Activated naive CD4-positive, alpha-beta T cell (primary cell): ENCODE measurements around the gene CLCN3.
"Not testable (repeated sequence)": the region's sequence is repeated elsewhere in the genome, so short reads cannot be mapped to it uniquely, and the experiment has no call there.

Experiments
- DNase-seq, 4 experiments: peaks; one replicate each; lab custom pipeline; 2025; lab: John Stamatoyannopoulos, UW

The CLCN3 gene

DNA sequence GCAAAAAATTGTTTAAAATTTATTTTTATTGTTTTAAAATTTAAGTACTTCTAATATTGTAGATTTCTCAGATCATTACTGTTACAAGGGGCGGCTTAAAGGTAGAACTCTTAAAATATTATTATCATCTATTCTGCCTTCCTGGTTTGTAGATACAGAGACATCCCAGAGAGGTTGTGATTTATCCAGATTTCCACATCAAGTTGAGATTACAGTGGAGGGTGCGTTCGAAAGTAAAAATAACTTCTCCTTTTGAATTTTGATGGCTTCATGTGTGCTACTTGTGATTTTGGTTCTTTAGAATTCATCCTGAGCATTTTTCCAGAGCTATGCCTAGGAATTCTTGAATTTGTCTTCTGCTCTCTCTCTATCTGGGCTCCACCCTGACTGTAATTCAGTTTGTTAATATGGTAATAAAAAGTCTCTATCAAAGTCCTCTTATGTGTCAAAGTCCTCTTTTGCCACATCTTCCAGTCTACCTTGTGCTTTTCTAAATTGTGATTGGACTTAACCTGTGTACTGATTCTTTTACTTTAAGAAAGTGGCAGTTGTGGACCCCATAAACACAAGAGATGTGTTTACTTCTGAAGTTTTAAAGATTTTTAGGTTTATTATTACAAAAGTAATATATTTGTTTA, 37.2 kb downstream of the CLCN3 start:
- no peak for DNase-seq

DNA sequence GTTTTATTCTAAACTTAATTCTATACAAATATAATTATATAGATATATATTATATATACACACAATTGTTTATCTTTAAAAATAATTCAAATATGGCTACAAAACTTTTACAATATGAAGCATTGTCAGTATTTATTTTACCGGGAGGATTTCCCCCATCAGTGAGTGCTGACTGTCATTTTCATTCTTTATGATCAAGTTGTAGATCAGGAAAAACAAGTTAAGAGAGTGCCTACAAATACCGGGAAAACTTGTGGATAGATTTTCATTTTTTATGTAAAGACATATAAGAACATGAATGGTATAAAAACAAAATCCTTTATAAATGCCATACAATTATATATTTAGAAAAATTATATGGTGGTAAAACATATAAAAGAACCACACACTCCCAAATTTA, 37.8 kb downstream of the CLCN3 start:
- DNase-seq = no peak

DNA sequence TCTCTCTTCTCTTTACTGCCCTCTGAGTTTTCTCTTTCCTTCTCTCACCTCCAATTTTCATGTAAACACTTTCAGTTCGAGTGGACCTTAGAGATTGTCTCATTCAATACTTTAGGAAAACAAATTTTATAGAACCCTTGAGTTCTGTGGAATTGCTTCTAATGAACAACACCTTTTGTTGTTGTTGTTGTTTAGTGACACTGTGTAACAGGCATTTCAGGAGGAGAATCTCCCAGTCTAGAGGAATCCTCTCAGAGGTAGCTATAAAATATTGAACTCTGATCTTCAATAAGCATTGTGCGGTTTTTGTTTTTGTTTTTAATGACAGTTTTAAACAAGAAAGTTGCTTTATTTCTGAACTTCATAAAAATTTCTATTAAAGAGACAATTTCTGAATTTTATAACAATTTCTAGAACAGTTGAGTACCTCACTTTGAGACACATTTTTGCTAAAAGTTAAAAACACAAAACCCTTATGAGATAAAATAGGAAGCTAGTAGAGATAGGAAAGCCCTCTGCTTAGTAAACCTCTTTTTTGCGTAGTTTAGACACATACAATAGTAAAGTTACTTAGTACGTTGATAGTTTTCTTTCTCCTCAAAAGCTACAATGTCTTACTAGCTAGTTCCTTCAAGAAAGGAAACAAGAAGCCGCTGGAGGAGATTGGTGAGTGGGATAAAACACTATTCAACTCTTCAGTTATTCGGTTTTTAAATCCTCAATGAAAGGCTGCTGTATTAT, 38.8 kb downstream of the CLCN3 start:
- no peak for DNase-seq

DNA sequence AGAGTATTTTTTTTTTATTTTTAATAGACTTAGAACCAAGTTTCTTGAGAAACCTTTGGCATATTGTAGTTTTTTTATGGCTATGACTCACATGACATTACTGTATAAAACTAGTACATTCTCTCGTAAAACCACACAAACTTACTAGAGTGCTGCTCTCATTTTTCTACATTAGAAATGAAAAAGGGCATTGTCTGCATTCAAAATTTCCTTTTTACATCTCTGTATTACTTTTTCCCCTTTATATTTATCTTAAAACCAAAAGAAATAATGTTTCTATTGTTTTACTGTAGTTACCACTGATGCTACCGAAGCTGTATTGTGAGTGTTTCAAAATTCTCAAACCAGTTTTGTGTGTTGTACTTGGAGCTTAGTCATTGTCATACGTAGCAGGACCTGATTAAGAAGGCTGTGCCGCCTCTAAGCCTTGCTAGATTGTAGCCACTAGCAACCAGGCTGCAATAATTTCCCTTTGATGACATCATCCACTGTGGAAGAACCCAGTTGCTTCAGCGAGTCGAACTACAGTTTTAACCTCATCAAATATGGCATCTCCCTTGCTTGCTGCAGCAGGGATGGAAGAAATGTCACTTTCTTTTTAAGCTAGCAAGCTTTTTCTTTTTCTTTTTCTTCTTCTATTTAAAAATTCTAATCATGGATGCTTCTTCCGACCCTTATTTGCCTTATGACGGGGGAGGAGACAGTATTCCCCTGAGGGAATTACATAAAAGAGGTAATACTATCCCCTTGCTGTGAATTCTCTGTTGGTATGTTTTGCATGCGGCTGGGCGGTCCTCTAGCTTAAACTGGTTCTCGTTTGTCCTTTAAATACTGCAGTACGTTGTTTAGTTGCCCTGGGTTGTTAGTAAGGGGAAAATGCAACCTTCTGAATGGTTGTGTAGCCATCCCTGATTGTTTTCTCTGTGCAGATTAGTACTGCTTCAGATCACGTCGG, 39.6 kb downstream of the CLCN3 start:
- DNase-seq = peak; percentile 0 to 20 (median 12)

DNA sequence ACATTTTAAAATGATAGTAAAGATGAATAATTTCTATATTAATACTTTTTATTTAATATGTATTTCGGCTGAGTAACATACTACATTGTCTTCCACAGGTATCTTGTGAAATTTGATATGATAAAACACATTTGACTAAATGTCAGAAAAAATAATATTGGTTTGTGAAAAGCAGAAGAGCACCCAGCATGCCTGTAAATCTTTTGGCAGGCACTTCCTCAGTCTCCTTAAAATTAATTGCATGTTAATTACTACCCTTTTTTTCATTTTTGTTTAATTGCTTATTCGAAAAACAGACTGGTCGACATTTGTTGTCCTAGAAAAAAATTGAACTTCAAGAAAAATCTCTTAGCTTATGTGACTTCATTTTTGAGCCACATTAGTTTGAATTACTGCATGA, 40.6 kb downstream of the CLCN3 start:
- no peak for DNase-seq

DNA sequence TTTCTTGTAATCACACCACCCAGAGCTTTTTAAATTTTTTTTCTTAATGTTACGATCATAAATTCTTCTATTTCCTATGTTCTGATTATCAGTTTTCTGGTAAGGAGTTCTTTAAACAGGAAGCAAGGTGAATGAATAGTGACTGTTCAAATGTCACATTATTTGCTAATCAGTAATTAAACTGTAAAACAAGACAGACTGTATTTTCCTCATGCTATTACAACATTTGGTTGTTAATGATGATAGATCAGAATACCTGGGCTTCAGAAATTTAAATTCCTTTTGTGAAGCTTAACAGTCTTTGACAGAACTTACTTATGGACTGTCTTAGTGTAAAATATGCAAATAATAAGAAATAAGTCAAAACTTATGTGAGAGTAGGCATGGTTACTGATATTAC, 41.4 kb downstream of the CLCN3 start:
- DNase-seq = no peak

DNA sequence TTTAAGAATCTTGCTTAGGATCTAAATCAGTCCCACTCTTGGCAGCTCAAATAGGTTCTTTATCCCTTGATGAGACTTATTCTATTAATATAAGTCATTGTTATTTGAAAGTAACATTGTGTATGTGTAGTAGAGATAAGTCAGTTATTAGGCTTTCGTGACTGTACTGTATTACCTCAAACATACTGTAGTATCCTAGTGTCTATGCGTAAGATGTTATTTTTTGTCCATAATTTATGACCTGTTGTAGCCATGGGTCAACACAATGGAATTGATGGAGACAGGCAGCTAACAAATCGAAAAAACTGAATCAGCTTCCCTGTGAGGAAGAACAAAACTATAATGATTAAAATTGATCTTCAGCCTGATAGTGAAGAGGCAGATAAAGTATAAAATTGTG, 41.8 kb downstream of the CLCN3 start:
- no peak for DNase-seq

DNA sequence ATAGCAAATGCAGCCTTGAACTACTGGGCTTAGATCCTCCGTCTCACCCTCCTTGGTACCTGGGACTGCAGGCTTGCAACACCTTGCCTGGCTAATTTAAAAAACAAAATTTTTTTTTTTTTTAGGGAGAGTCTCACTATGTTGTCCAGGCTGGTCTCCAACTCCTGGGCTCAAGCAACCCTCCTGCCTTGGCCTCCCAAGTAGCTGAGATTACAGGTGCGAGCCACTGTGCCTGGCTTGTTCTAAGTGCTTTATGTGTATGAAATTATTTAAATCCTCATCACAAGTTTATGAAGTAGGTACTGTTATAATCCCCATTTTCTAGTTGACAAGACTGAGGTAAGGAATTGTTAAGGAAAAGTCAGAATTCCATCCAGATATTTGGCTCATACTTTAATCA, 43.0 kb downstream of the CLCN3 start:
- DNase-seq = no peak

DNA sequence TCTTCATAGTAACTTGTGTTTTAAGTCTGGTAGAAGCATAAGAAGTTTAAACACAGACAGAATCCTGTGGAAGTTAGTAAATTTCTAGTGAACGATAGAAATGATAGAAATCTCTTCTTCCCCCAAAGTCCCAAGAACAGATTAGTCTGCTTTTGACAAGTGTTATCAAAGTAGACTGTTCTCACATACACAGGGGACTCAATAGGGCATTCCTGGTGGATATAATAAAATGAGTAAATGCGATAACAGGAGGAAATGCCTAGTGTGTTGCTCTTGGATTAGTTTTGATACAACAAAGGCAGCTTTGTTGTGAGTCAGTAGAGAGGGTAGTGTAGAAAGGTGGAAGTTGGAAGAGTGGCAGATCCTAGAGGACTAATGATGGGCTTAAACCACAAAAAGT, 43.5 kb downstream of the CLCN3 start:
- no peak for DNase-seq

DNA sequence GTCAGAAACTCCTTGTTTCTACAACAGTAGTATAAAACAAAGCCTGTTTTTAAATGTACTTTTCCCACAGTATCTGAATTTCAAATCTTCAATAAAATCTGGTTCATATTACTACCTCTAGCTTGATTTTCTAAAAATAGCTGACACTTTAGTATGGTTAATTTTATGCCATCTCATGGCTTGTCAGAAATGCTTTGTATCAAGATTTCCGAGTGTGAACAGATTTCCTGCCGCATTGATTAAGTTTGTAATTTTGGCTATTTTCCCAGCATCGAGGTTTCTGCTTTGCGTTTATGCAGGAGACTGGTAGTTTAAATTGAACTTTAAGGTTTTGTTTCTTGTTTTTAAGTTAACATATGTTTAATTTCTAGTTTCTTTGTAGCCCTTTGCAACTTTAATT, 44.2 kb downstream of the CLCN3 start:
- no peak for DNase-seq

DNA sequence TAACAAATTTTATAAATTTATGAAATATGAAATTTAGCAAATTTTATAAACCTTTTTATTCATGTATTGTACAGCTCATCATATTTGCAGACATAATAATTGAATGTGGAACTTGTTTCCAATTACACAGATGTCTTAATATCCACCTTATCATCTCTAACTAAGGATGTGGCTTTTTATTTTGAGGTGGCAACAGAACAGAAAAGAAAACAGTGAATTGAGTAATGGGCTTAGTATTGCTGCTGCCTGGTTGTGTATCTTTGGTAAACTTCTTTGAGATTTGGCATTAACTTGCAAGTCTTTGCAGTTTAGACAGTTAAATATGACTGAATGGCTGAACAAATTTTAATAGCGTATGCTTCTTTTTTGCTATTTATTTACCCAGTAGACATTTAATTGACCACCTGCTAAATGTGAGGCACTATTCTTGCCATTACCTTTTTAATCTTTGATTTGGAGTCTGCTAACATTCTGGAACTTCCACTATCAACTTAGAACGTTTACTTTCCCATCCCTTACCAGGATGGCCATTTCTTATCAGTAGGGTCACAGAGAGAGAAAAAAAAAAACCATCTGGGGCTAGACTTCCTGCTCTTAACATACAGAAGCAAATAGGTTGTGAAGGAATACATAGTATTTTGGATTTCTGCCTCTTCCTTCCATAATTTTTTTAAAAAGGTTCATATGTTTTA, 44.8 kb downstream of the CLCN3 start:
- no peak for DNase-seq

DNA sequence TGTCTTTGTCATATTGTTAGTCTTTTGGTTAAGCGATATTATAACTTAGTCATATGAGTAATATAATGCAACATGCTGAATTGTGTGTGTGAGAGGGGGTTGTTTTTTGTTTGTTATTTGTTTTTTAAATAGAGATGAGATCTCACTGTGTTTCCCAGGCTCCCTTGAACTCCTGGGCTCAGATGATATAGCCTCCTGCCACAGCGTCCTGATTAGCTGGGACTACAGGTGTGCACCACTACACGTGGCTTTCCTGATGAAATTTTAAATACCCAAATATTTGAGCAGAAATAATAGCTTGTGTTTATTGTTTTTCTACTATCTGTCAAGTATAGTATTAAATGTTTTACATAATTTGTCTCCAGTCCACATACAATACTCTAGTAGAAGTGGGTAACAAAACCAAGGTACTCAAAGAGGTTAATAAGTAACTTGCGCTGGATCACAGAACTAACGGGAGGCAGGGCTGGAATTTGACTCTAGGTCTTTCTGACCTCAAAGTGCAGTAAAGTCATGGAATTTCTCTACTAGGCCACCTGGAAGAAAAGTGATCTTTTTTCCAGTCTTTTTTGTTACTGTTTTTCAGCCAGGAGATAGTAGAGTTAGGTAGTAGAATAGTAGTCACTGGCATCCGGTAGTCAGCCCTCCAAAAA, 47.8 kb downstream of the CLCN3 start:
- no peak for DNase-seq

DNA sequence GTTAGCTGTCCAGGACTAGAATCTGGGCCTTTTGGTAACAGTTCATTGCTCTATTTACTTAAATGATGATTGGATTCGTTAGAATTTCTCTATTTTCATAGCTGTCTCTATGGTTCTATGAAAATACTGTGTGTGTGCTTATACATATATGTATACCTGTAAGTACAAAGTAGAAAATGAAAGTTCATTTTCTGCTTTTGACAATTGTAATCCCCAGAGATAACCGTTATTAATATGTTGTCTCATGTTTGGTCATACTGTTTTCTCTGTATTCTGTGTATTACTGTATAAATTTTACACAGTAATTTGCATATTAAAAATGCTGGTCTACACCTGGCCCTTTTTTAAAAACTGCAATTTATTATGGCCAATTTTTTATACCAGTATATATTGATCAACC, 55.4 kb downstream of the CLCN3 start:
- DNase-seq = no peak

DNA sequence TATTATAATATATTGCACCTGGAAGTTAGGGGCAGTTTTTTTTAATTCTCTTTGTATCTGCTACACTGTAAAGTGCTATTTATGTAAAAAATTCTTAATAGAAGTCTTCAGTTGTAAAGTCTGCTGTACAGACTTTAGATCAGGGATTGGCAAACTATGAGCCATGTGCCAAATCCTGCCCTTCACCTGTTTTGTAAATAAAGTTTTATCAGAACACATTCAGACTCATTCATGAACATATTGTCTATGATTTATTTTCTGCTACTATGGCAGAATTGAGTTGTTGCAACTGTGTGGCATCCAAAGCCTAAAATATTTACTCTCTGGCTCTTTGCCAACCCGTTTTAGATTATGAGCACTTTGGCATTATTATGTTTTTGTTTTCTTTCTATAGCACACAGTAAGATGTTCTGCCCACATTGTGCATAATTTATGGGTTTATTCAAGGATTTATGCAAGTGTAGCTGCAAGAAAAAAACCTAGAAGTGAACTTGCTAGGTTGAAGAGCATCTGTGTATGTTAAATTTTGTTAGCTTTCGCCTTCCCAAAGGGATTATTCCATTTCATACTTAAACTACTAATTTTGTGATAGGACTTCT, 56.9 kb downstream of the CLCN3 start:
- no peak for DNase-seq

DNA sequence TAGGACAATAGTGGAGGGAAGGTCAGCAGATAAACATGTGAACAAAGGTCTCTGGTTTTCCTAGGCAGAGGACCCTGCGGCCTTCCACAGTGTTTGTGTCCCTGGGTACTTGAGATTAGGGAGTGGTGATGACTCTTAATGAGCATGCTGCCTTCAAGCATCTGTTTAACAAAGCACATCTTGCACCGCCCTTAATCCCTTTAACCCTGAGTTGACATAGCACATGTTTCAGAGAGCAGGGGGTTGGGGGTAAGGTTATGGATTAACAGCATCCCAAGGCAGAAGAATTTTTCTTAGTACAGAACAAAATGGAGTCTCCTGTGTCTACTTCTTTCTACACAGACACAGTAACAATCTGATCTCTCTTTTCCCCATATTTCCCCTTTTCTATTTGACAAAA, 58.1 kb downstream of the CLCN3 start:
- not testable (repeated sequence) for DNase-seq

DNA sequence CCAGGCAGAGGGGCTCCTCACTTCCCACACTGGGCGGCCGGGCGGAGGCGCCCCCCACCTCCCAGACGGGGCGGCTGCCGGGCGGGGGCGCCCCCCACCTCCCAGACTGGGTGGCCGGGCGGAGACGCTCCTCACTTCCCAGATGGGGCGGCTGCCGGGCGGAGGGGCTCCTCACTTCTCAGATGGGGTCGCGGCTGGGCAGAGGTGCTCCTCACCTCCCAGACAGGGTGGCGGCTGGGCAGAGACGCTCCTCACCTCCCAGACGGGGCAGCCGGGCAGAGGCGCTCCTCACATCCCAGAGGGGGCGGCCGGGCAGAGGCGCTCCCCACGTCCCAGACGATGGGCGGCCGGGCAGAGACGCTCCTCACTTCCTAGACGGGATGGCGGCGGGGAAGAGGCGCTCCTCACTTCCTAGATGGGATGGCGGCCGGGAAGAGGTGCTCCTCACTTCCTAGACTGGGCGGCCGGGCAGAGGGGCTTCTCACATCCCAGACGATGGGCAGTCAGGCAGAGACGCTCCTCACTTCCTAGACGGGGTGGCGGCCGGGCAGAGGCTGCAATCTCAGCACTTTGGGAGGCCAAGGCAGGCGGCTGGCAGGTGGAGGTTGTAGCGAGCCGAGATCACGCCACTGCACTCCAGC, 58.7 kb downstream of the CLCN3 start:
- not testable (repeated sequence) for DNase-seq

DNA sequence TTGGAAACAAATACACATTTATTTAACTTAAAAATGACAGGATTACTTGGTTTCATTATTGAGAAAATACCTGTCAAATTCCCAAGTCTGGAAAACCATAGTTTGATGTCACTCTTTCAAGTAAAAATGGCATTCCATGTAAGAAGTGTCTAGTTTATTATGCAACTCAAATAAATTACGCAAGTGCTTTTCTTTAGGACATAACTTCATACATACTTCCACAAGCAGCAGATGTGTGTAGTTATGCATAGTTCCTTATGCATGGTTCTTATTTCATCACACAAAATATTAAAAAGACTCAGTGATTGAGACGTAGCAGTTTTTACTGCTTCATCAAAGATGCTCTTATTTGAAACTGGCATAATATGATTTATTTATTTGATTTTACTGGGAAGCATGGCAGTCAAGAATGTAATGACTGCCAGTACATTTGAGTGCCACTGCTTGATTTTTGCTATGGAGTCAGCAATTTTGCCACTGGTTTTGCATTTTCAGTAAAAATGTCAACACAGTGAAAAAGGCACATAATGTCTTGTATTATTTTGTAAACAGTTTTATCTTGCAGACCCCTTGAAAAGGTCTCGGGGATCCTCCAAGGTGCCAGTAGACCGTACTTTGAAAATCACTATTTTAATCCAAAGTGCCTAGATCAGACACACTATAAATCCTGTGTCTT, 62.1 kb downstream of the CLCN3 start:
- no peak for DNase-seq

DNA sequence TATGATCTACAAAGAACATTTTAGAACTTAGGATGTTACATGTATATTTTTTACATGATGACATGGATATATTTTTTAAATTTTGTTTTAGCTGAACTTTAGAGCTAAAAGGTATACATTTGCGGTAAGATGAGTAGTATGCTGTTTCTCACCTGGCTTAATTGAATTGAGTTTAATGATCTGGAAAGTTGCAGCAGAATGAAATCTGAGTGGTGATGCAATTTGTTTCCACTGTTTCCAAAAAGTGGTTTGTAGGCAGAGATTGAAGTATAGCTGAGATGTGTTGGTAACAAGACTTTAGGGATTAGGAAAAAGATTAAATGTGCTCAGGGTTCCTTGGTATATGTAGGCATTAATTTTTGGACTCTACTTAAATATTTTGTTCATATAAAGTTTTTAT, 69.3 kb downstream of the CLCN3 start:
- no peak for DNase-seq

DNA sequence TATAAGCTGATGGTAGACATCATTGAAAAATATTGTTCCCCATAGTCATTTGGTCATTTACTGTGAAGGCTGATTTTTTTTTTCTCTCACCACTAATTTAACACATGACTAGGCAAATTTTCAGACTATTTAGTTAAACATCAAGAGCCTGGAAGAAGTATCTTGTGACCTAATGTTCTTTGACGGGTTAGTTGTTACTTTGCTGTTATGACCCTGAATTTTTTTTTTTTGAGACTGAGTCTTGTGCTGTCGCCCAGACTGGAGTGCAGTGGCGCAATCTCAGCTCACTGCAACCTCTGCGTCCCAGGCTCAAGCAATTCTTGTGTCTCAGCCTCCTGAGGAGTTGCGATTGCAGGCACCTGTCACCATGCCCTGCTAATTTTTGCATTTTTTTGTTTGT, 70.4 kb downstream of the CLCN3 start:
- DNase-seq = no peak

DNA sequence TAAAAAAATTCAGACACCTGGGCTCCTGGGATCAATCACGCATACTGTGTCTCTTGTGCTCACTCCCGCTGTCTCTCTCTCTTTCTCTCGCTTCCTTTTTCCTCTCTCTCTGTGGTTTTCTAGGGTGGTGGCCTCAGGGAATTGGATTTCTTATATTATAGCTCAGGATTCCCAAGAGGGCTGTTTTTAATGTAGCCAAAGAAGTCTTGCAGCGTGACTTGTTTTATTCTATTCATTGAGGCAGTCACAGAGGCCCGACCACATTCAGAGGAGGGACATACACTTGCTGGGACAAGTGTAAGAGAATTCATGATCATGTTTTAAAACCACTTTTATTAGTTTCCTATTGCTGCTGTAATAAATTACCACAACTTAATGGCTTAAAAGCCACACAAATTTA, 78.0 kb downstream of the CLCN3 start:
- no peak for DNase-seq
